Heart left ventricle (tissue), 16 donors: ENCODE results near the gene CCDC187. TPM values are rescaled to one million over a fixed set of nuclear protein-coding genes. Genes with fewer than 3 reads are reported as not detected.

Experiments used
- ATAC-seq, 4 donors: fragments of 200-7000 bp; cut with Tn5 transposase; one replicate each; pipeline ENCODE4 v1.9.1; 2020 to 2022; ENCODE audit warnings: moderate library complexity in 4 of 4, mild to moderate bottlenecking in 3 of 4, moderate number of reproducible peaks in 1 of 4
- DNase-seq, 5 donors: peaks; one replicate each; pipeline ENCODE4 v3.0.0-alpha.2; 2020
- H3K27ac ChIP-seq, 12 donors: fragments of 200-600 bp; sonication (generic) in 4 of 12; one replicate each; pipeline versions ENCODE4 v1.5.0 to v1.8.0; 2016 to 2022; ENCODE audit warnings: mild to moderate bottlenecking in 2 of 12
- H3K27me3 ChIP-seq, 9 donors: fragments of 200-600 bp; sonication (generic) in 2 of 9; one replicate each; pipeline versions ENCODE4 v1.5.1 to v1.8.0; 2016 to 2022; ENCODE audit warnings: mild to moderate bottlenecking in 3 of 9
- H3K36me3 ChIP-seq, 9 donors: fragments of 200-600 bp; sonication (generic) in 2 of 9; one replicate each; pipeline versions ENCODE4 v1.5.0 to v1.8.0; 2018 to 2022; ENCODE audit warnings: mild to moderate bottlenecking in 2 of 9
- H3K4me1 ChIP-seq, 12 donors: fragments of 200-600 bp; sonication (generic) in 4 of 12; one replicate each; pipeline versions ENCODE4 v1.5.0 to v1.8.0; 2016 to 2022; ENCODE audit warnings: mild to moderate bottlenecking in 3 of 12
- H3K4me3 ChIP-seq, 12 donors: fragments of 200-600 bp; sonication (generic) in 4 of 12; one replicate each; pipeline versions ENCODE4 v1.5.0 to v1.8.0; 2017 to 2022; ENCODE audit warnings: mild to moderate bottlenecking in 9 of 12, moderate library complexity in 4 of 12
- H3K9me3 ChIP-seq, 12 donors: fragments of 200-600 bp; sonication (generic) in 4 of 12; one replicate each; pipeline versions ENCODE4 v1.5.0 to v1.8.0; 2016 to 2022; ENCODE audit warnings: mild to moderate bottlenecking in 1 of 12
- POLR2A ChIP-seq, 2 donors: fragments of 450-650 bp; IDR thresholded peaks; one replicate each; pipeline ENCODE4 v1.6.1; 2017; ENCODE audit warnings: antibody characterized with exemption in 2 of 2, mild to moderate bottlenecking in 2 of 2, moderate library complexity in 2 of 2
- WGBS, 4 donors: extraction: QIAGEN DNeasy Blood & Tissue Kit in 2 of 4; methylation state at CpG; one replicate each; pipeline versions ENCODE4 v1.1.5 to v1.1.7; 2013 to 2018; 5-methylcytosine and 5-hydroxymethylcytosine counted together
- intact Hi-C, 10 donors: fragments of 100-400 bp; cut with DNase I; formaldehyde crosslinking; loops; one replicate each; pipeline versions ENCODE4 v1.11.1 to v1.14.2; 2022
- polyA plus RNA-seq, 2 donors: library from polyadenylated mRNA; stranded (reverse); fragments of 200-250 nt; gene quantifications; one replicate each; pipeline ENCODE4 v1.2.3, GENCODE V29; 2013
- total RNA-seq, 9 donors: library from RNA; depleted of rRNA in 2 of 9; stranded (reverse); fragments of >200 nt in 2 of 9; fragmentation: NEBNext Ultra II Directional in 3 of 9; extraction: Animal tissue kit (Norgen Biotek cat#: 25700) in 3 of 9; gene quantifications; one replicate each; pipeline versions ENCODE4 v1.1.0 to v1.2.4, GENCODE V29; 2016 to 2023
- TF ChIP-seq, protein P1 (sequence below), 12 donors: fragments of 200-600 bp; sonication (generic) in 4 of 12; IDR thresholded peaks; one replicate each; pipeline versions ENCODE4 v1.5.0 to v1.8.0; 2018 to 2022; ENCODE audit warnings: antibody characterized with exemption in 12 of 12, mild to moderate bottlenecking in 5 of 12
- donor health status: ischemic (EF 13 %, LVEDD 7.1; RV severe dilation, severe dysfunction).
- donor health status: healthy with polysubstance abuse.
- donor health status: DM: no; HTN: yes; CAD: no.
- donor health status: DM: no; HTN: no; CAD: no.
- donor health status: ischemic (EF 25% LVEDD 6.9; RV normal size, moderate dysfunction).
- donor health status: ischemic (EF 25% LVEDD 5.7; RV mildly dilated, moderate dysfunction).
- donor health status: healthy.
- donor health status: DM: yes; HTN: yes; CAD: no.
- donor health status: ischemic (EF 35%, LVEDD 5.7; RV mildly dilated, moderate dysfunction).
- donor health status: nonischemic (EF 11% LVEDD 7.7; RV severe dilation, severe dysfunction).
- donor health status: DM: yes; HTN: yes; CAD: no.
- donor health status: PGD.
- donor health status: ischemic (EF 29% LVEDD 5.4; RV normal size, mild dysfunction).
- donor health status: nonischemic (EF 23%, LVEDD 6.1; RV moderate dilation, normal function).

Gene CCDC187
- total and polyA plus RNA-seq, 11 donors = 0.04 TPM; not detected in 10

DNA sequence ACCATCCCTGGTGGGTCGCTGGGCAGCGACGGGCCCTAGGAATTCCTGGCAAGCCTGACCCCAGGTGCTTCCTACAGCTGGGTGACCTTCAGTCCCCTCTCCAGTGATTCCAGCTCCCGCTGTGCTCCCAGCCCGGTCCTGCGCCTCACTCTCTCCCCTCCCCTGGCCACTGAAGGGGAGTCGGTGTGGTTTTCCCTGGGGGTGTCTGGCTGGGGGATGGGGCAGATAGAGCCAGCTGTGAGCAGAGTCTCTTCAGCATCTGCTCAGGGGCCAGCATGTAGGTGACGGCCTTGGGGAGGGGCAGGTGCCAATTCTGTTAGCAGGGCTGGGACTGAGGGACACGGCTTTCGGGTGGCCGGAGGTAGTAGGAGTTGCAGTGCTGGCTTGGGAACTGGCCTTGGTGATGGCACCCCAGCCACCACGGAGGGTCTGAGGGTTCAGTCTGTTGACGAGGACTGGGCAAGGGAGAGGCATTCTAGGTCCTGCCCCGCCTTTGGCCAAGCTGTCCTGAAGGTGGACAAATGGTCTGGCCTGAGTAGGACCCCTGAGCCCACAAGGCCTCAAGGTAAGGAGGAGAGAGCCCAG, 26.6 kb upstream of the CCDC187 start:
- TF ChIP-seq, protein P1, sequence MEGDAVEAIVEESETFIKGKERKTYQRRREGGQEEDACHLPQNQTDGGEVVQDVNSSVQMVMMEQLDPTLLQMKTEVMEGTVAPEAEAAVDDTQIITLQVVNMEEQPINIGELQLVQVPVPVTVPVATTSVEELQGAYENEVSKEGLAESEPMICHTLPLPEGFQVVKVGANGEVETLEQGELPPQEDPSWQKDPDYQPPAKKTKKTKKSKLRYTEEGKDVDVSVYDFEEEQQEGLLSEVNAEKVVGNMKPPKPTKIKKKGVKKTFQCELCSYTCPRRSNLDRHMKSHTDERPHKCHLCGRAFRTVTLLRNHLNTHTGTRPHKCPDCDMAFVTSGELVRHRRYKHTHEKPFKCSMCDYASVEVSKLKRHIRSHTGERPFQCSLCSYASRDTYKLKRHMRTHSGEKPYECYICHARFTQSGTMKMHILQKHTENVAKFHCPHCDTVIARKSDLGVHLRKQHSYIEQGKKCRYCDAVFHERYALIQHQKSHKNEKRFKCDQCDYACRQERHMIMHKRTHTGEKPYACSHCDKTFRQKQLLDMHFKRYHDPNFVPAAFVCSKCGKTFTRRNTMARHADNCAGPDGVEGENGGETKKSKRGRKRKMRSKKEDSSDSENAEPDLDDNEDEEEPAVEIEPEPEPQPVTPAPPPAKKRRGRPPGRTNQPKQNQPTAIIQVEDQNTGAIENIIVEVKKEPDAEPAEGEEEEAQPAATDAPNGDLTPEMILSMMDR (IDR thresholded peaks at IDR 0.05) = no peak
- TF ChIP-seq POLR2A (IDR thresholded peaks at IDR 0.05) = no peak
- WGBS, 4 donors = 61 to 71% (median 64%) methylated on average over 10 to 14 of the region's 14 CpGs
- Histone ChIP-seq H3K27me3 (no peaks in the 10 kb centered on the region), H3K36me3 (peaks cover 0 to 8% (median 0%) of the 10 kb centered on the region in 9 donors), H3K27ac (no peak overlapping the region), H3K9me3 (no peaks in the 10 kb centered on the region), H3K4me1 (peaks cover 5 to 49% (median 27%) of the 10 kb centered on the region in 12 donors), H3K4me3 (no peak overlapping the region)
- DNase-seq = no peak
- ATAC-seq = no peak
- intact Hi-C loops = loop anchor here in 1 of 10 donors (10.0 kb wide), 1 partner anchor 74 kb away; the partner anchor contains the start of gene SNAPC4

DNA sequence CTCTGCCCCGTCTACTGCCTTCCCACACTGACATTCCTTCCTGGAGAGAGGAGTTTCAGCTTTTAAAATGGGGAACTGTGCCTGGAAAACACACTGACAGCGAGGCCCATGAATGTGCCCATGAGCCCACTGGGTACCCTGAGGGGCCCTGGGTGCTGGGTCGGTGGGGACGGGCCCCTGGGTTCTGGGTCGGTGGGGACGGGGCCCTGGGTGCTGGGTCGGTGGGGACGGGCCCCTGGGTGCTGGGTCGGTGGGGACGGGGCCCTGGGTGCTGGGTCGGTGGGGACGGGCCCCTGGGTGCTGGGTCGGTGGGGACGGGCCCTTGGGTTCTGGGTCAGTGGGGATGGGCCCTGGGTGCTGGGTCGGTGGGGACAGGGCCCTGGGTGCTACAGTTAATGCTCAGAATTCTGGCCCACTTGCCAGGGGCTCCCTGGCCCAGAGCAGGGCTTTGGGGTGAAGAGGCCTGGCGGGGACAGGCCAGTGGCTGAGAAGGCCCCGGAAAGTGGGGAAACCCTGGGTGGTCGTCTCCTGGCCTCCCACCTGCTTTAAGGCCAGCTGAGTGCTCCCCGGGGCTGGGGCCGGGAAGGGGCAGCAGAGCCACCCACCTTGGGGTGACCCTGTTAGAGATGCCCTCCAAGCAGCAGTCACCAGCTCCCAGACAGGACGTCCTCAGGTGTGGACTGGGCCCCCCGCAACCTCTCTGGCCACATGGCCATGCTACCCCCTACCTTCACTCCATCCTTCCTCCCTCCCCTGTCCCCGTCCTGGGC, 25.9 kb upstream of the CCDC187 start:
- Histone ChIP-seq H3K4me1 (peaks cover 5 to 54% (median 27%) of the 10 kb centered on the region in 12 donors), H3K4me3 (no peak overlapping the region), H3K27ac (peak overlapping the region in 1 of 12 donors; percentile 84), H3K27me3 (no peaks in the 10 kb centered on the region), H3K36me3 (peaks cover 0 to 4% (median 0%) of the 10 kb centered on the region in 9 donors), H3K9me3 (no peaks in the 10 kb centered on the region)
- intact Hi-C loops = loop anchor here in 1 of 10 donors (10.0 kb wide), 1 partner anchor 75 kb away; the partner anchor contains the start of gene SNAPC4
- peak in 1 of 5 donors; percentile 62 for DNase-seq
- ATAC-seq = no peak
- 87 to 91% (median 88%) methylated on average over 21 to 23 of the region's 23 CpGs for WGBS, 4 donors
- TF ChIP-seq, protein P1 (IDR thresholded peaks at IDR 0.05) = no peak
- no peak for TF ChIP-seq POLR2A (IDR thresholded peaks at IDR 0.05)

DNA sequence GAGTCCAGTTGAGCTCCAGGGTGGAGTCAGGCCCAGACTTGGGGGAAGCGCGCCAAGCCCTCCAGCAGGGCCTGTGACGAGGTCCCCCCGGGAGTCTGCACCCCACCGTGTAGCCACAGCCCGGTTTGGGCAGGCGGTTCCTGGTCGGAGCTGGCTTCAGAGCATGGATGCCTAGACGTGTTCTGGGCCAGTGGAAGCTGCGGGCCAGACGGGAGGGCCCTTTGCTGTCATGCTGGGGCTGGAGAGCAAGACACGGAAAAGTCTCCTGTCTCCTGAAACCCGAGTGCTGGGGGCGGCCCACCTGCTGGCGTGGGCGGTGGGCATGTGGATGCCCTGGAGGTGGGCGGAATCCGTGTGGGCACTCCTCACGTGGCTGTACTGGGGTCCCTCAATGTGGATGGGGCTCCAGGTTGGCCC, 25.3 kb upstream of the CCDC187 start:
- Histone ChIP-seq H3K27me3 (no peaks in the 10 kb centered on the region), H3K9me3 (no peaks in the 10 kb centered on the region), H3K4me1 (peaks cover 5 to 60% (median 28%) of the 10 kb centered on the region in 12 donors), H3K36me3 (peaks cover 0 to 3% (median 0%) of the 10 kb centered on the region in 9 donors), H3K27ac (peak overlapping the region in 9 of 12 donors; percentile 54 to 84 (median 79)), H3K4me3 (peak overlapping the region in 8 of 12 donors; percentile 61 to 86 (median 71))
- TF ChIP-seq POLR2A (IDR thresholded peaks at IDR 0.05) = no peak
- TF ChIP-seq, protein P1 (IDR thresholded peaks at IDR 0.05) = no peak
- ATAC-seq (no peak), DNase-seq (peak in 1 of 5 donors; percentile 58)
- WGBS, 4 donors = 70 to 81% (median 75%) methylated on average over 12 to 19 of the region's 19 CpGs
- intact Hi-C loops = no loop called here

DNA sequence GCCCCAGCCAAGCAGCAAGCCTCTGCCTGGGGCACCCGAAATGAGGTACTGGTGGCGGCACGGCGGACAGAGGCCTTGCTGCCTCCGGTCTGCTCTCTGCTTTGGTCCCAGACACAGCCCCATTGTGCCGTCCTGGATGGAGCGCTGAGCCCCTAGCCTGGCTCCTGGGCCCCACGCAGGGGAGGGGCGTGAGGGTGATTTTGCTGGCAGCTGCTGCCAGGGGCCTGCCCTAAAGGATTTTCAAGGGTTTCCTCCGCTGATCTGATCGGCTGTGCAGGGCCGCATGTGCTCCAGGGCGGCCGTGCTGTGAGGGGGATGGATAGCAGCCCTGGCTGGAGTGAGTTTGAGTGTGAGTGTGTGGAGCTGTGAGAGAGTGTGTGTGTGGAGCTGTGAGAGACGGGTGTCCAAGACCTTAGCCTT, 24.7 kb upstream of the CCDC187 start:
- no peaks in the 10 kb centered on the region for H3K27me3 ChIP-seq
- H3K27ac ChIP-seq = peak overlapping the region in 11 of 12 donors; percentile 50 to 84 (median 79)
- DNase-seq = peak in 1 of 5 donors; percentile 58
- peaks cover 5 to 62% (median 28%) of the 10 kb centered on the region in 12 donors for H3K4me1 ChIP-seq
- ATAC-seq = peak; percentile 17 to 45 (median 36)
- WGBS, 4 donors = 18 to 32% (median 25%) methylated on average over 10 to 15 of the region's 15 CpGs
- peak overlapping the region in 11 of 12 donors; percentile 61 to 86 (median 72) for H3K4me3 ChIP-seq
- H3K9me3 ChIP-seq = no peaks in the 10 kb centered on the region
- intact Hi-C loops = no loop called here
- no peak for TF ChIP-seq POLR2A (IDR thresholded peaks at IDR 0.05)
- TF ChIP-seq, protein P1 (IDR thresholded peaks at IDR 0.05) = no peak
- peaks cover 0 to 3% (median 0%) of the 10 kb centered on the region in 9 donors for H3K36me3 ChIP-seq
